ENCODE results near the gene AFAP1L1.
"Not testable (repeated sequence)": the region's sequence is repeated elsewhere in the genome, so short reads cannot be mapped to it uniquely, and the experiment has no call there.

The AFAP1L1 gene

GRCh38 chr5:149386166-149386565, 114.5 kb downstream of the AFAP1L1 start:
- H3K27ac ChIP-seq, result peak overlapping the region; percentile 85 to 91
- peak overlapping the region; percentile 14 for H3K4me3 ChIP-seq
- DNase-seq (ENCODE audit: low spot score), result no peak
- TF ChIP-seq, protein P1, sequence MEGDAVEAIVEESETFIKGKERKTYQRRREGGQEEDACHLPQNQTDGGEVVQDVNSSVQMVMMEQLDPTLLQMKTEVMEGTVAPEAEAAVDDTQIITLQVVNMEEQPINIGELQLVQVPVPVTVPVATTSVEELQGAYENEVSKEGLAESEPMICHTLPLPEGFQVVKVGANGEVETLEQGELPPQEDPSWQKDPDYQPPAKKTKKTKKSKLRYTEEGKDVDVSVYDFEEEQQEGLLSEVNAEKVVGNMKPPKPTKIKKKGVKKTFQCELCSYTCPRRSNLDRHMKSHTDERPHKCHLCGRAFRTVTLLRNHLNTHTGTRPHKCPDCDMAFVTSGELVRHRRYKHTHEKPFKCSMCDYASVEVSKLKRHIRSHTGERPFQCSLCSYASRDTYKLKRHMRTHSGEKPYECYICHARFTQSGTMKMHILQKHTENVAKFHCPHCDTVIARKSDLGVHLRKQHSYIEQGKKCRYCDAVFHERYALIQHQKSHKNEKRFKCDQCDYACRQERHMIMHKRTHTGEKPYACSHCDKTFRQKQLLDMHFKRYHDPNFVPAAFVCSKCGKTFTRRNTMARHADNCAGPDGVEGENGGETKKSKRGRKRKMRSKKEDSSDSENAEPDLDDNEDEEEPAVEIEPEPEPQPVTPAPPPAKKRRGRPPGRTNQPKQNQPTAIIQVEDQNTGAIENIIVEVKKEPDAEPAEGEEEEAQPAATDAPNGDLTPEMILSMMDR (IDR thresholded peaks at IDR 0.05), result no peak

GRCh38 chr5:149387081-149387631, 115.5 kb downstream of the AFAP1L1 start:
- TF ChIP-seq, protein P1 (IDR thresholded peaks at IDR 0.05), result no peak
- DNase-seq (ENCODE audit: low spot score), result no peak

DNA sequence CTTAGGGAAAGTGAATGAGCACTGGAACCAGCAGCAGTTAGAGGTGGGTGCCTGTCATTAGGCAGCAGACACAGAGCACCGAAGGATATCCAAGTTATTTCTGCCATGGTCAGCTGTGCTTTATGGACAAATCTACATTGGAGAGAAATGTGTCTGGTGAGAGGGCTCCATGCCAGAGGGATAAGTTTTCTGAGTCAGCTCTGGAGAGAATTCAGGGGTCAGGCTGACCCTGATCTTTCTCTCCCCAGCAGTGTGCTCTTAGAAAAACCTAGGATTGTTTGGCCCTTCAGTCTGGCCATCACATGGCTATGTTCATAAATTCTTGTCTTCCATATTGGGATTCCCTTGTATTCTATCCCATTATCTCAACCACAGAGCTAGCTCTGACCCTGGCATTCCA, 116.3 kb downstream of the AFAP1L1 start:
- Histone ChIP-seq H3K27ac (peak overlapping the region; percentile 85 to 91), H3K4me3 (no peak overlapping the region)
- TF ChIP-seq, protein P1 (IDR thresholded peaks at IDR 0.05), result no peak
- no peak for DNase-seq (ENCODE audit: low spot score)

More at GRCh38 chr5:149387081-149387631, 115.5 kb downstream of the AFAP1L1 start:
- Histone ChIP-seq H3K4me3 (no peak overlapping the region), H3K27ac (peak overlapping the region; percentile 85 to 91)

DNA sequence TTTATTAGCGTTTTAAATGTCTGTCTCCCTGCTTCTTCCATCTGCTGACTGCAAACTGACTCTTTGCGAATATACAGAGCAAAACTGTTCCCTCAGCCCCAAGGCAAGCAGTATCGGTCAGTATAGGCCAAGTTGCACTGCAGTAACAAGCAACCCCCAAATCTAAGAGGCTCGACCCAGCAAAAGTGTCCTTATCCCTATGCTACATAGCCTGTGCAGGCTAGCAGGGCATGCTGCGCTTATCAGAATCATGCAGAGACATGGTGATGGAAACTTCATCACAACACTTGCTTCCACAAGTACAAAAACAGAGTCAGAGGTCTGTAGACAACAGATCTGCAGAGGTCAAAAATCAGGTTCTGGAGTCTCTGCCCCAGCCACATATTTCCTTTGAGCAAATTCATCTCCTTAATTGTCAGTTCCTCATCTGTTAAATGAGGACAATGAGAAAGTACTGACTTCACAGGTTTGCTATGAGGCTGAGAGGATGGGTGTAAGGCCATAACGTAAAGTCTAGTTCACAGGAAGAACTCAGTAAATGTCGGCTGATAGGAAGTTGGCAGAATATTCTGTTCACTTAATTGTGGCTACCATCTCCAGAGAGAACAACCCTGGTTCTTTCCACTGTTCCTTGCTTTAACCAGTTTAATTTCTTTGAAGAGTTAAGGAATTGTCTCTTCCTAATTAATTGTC, 117.0 kb downstream of the AFAP1L1 start:
- TF ChIP-seq, protein P1 (IDR thresholded peaks at IDR 0.05), result no peak
- no peak for DNase-seq (ENCODE audit: low spot score)

DNA sequence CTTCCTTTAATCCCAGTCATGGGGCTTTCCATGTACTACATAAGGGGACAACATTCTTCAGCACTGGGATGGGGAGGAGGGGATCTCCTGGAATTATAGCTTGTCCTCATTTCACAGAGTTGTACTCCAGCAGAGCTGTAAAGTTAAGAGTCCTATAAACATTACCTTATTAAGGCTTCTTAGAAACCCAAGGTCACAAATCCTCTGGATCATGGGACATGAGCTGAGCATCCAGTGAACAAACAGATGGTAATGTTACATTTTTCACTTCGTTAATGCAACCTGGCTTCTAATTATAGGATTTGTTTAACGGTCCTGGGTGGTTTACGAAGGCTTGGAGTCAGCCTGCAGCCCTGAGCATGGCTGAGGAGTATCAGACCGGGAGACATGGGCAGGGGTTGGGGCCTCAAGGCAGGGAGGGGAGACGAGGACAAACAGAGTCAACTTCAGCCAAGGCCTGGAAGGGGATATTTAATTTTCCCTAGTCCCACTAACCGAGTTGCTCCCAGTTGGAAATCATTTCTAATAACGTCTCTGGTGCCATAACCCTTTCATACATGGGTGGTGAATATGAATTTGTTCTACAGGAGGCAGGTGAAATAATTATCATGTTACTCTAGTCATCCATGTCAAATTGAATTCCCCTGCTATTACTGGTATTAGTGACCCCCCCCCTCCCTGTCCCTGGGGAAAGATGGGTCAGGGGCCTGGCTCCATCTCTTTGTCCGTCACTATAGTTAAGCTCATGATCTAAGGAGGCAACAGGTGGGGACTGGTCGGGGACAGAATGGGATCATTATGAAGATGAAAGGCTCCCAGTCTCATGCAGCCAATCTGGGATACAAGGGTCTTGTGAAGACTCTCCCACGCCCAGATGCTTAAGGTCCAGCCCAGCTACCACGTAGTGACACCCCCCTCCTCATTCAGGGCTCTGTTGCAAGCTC, 118.2 kb downstream of the AFAP1L1 start:
- Histone ChIP-seq H3K4me3 (no peak overlapping the region), H3K27ac (peak overlapping the region; percentile 85 to 91)
- DNase-seq (ENCODE audit: low spot score), result no peak

More for the DNA sequence above, 117.0 kb downstream of the AFAP1L1 start:
- H3K4me3 ChIP-seq, result no peak overlapping the region
- peak overlapping the region; percentile 85 to 91 for H3K27ac ChIP-seq

DNA sequence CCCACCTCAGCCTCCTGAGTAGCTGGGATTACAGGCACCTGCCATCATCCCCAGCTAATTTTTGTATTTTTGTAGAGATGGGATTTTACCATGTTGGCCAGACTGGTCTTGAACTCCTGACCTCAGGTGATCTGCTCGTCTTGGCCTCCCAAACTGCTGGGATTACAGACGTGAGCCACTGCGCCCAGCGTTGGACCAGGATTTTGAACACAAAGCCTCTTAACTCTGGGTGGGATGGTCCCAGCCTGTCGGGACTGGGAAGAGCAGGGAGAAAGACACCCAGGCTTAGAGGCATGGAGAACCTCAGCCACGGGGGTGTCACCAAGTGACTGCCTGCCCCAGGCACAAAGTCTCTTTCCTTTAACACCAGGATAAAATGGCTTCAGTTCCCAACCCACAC, 119.4 kb downstream of the AFAP1L1 start:
- not testable (repeated sequence) for H3K4me3 ChIP-seq; DNase-seq (ENCODE audit: low spot score)
- peak overlapping the region in 1 of 2 donors; percentile 85 for H3K27ac ChIP-seq

More for the DNA sequence above, 118.2 kb downstream of the AFAP1L1 start:
- TF ChIP-seq, protein P1 (IDR thresholded peaks at IDR 0.05), result no peak
